H9 (cell line): ENCODE measurements around the gene CCN5. TPM values are rescaled to one million over a fixed set of nuclear protein-coding genes. Genes with fewer than 3 reads are reported as not detected.

Experiments
- DNase-seq: peaks from one replicate; pipeline ENCODE4 v3.0.0-alpha.2; 2017
- H2AFZ ChIP-seq: one replicate; pipeline ENCODE4 v1.6.1; 2013; ENCODE audit warnings: mild to moderate bottlenecking, low read length, control low read depth, moderate library complexity
- H2AK5ac ChIP-seq: 2 replicates; pipeline ENCODE4 v1.6.1; 2013; ENCODE audit warnings: low read length, control low read depth, mixed read lengths; ENCODE audit not compliant: insufficient read length
- H2BK120ac ChIP-seq: one replicate; pipeline ENCODE4 v1.6.1; 2013; ENCODE audit warnings: low read depth, mild to moderate bottlenecking, low read length, control low read depth, inconsistent platforms; ENCODE audit not compliant: poor library complexity, severe bottlenecking
- H2BK12ac ChIP-seq: 2 replicates; pipeline ENCODE4 v1.6.1; 2013; ENCODE audit warnings: low read length, control low read depth, mixed read lengths, low read depth; ENCODE audit not compliant: insufficient read length
- H2BK15ac ChIP-seq: 2 replicates; pipeline ENCODE4 v1.6.1; 2013; ENCODE audit warnings: low read depth, low read length, control low read depth
- H2BK20ac ChIP-seq: one replicate; pipeline ENCODE4 v1.6.1; 2013; ENCODE audit warnings: low read depth, mild to moderate bottlenecking, low read length, control low read depth, inconsistent platforms; ENCODE audit not compliant: poor library complexity, severe bottlenecking
- H2BK5ac ChIP-seq: 2 replicates; pipeline ENCODE4 v1.6.1; 2013; ENCODE audit warnings: low read length, control low read depth, mixed read lengths; ENCODE audit not compliant: insufficient read length
- H3K14ac ChIP-seq: 2 replicates; pipeline ENCODE4 v1.6.1; 2013; ENCODE audit warnings: low read length, control low read depth; ENCODE audit not compliant: insufficient read depth
- H3K18ac ChIP-seq: 2 replicates; pipeline ENCODE4 v1.6.1; 2013; ENCODE audit warnings: low read depth, mild to moderate bottlenecking, mixed read lengths, low read length, control low read depth; ENCODE audit not compliant: insufficient read length
- H3K23ac ChIP-seq: 2 replicates; pipeline ENCODE4 v1.6.1; 2013; ENCODE audit warnings: low read length, control low read depth, mixed read lengths, low read depth; ENCODE audit not compliant: insufficient read length
- H3K23me2 ChIP-seq: 2 replicates; pipeline ENCODE4 v1.6.1; 2013; ENCODE audit warnings: low read depth, mild to moderate bottlenecking, mixed read lengths, low read length, control low read depth; ENCODE audit not compliant: insufficient read length, poor library complexity, severe bottlenecking
- H3K27ac ChIP-seq: 2 replicates; pipeline ENCODE4 v1.5.1; 2013; ENCODE audit warnings: low read length, control low read depth, mixed read lengths, low read depth; ENCODE audit not compliant: insufficient read length
- H3K27me3 ChIP-seq: 2 replicates; pipeline ENCODE4 v1.6.1; 2013; ENCODE audit warnings: low read length, control low read depth, inconsistent platforms; ENCODE audit not compliant: insufficient read depth
- H3K4ac ChIP-seq: 2 replicates; pipeline ENCODE4 v1.6.1; 2013; ENCODE audit warnings: low read depth, mild to moderate bottlenecking, control low read depth, inconsistent platforms, low read length, moderate library complexity
- H3K4me1 ChIP-seq: 2 replicates; pipeline ENCODE4 v1.6.1; 2013; ENCODE audit warnings: low read length, control low read depth, inconsistent platforms; ENCODE audit not compliant: insufficient read depth
- H3K4me2 ChIP-seq: 2 replicates; pipeline ENCODE4 v1.6.1; 2013; ENCODE audit warnings: low read length, control low read depth, mixed read lengths; ENCODE audit not compliant: insufficient read length, insufficient read depth
- H3K56ac ChIP-seq: 2 replicates; pipeline ENCODE4 v1.6.1; 2013; ENCODE audit warnings: low read depth, mild to moderate bottlenecking, mixed read lengths, low read length, control low read depth; ENCODE audit not compliant: insufficient read length
- H3K79me1 ChIP-seq: 2 replicates; pipeline ENCODE4 v1.6.1; 2013; ENCODE audit warnings: low read depth, mild to moderate bottlenecking, moderate library complexity, low read length, control low read depth, inconsistent platforms; ENCODE audit not compliant: insufficient read depth, poor library complexity, severe bottlenecking
- H3K79me2 ChIP-seq: 2 replicates; pipeline ENCODE4 v1.6.1; 2013; ENCODE audit warnings: low read length, control low read depth, inconsistent platforms; ENCODE audit not compliant: insufficient read depth
- H3K9ac ChIP-seq: 2 replicates; pipeline ENCODE4 v1.6.1; 2013; ENCODE audit warnings: low read length, control low read depth, mixed read lengths; ENCODE audit not compliant: insufficient read length; ENCODE audit errors: extremely low read depth
- H3K9me3 ChIP-seq: one replicate; pipeline ENCODE4 v1.6.1; 2013; ENCODE audit warnings: low read depth, low read length, inconsistent platforms; ENCODE audit not compliant: control insufficient read depth
- H3T11ph ChIP-seq: one replicate; pipeline ENCODE4 v1.6.1; 2013; ENCODE audit warnings: mild to moderate bottlenecking, low read length, control low read depth, inconsistent platforms
- H4K20me1 ChIP-seq: one replicate; pipeline ENCODE4 v1.6.1; 2013; ENCODE audit not compliant: control insufficient read depth, insufficient read length, insufficient read depth
- H4K5ac ChIP-seq: 2 replicates; pipeline ENCODE4 v1.6.1; 2013; ENCODE audit warnings: low read depth, mild to moderate bottlenecking, mixed read lengths, low read length, control low read depth; ENCODE audit not compliant: insufficient read length
- H4K8ac ChIP-seq: replicated peaks from 2 replicates; pipeline ENCODE4 v1.6.1; 2013; ENCODE audit warnings: low read length, control low read depth, mixed read lengths, low read depth; ENCODE audit not compliant: insufficient read length
- H4K91ac ChIP-seq: 2 replicates; pipeline ENCODE4 v1.6.1; 2013; ENCODE audit warnings: low read depth, mild to moderate bottlenecking, moderate library complexity, mixed read lengths, low read length, control low read depth; ENCODE audit not compliant: insufficient read length
- H3K27ac Mint-ChIP-seq, 3 experiments: 2 replicates in 2 of 3; 3 replicates in 1 of 3; pipeline ENCODE4 v1.8.0; 2020 to 2021; ENCODE audit warnings: mixed read lengths in 3 of 3, mild to moderate bottlenecking in 1 of 3, moderate library complexity in 1 of 3
- H3K27me3 Mint-ChIP-seq: 2 replicates; pipeline ENCODE4 v1.8.0; 2021; ENCODE audit warnings: low read depth, mild to moderate bottlenecking, moderate library complexity, mixed read lengths
- H3K36me3 Mint-ChIP-seq, 3 experiments: 2 replicates in 2 of 3; 3 replicates in 1 of 3; pipeline ENCODE4 v1.8.0; 2020 to 2021; ENCODE audit warnings: low read depth in 3 of 3, mixed read lengths in 3 of 3; ENCODE audit not compliant: insufficient read depth in 1 of 3
- H3K4me1 Mint-ChIP-seq, 2 experiments: 2 replicates each; pipeline ENCODE4 v1.8.0; 2020; ENCODE audit warnings: mixed read lengths in 2 of 2
- H3K4me3 Mint-ChIP-seq, 2 experiments: 2 replicates in 1 of 2; 3 replicates in 1 of 2; pipeline ENCODE4 v1.8.0; 2020 to 2021; ENCODE audit warnings: mild to moderate bottlenecking in 2 of 2, mixed read lengths in 2 of 2, moderate library complexity in 1 of 2
- H3K9me3 Mint-ChIP-seq, 2 experiments: 2 replicates in 1 of 2; 3 replicates in 1 of 2; pipeline ENCODE4 v1.8.0; 2020; ENCODE audit warnings: mild to moderate bottlenecking in 2 of 2, mixed read lengths in 2 of 2, moderate library complexity in 1 of 2
- WGBS: extraction: QIAGEN DNeasy Blood & Tissue Kit; methylation state at CpG from one replicate; pipeline ENCODE4 v1.1.7; 2013; ENCODE audit warnings: missing lambda C conversion rate, low lambda C conversion rate, mixed read lengths; ENCODE audit not compliant: insufficient read length; ENCODE audit errors: extremely low coverage; 5-methylcytosine and 5-hydroxymethylcytosine counted together
- total RNA-seq: library from RNA; stranded (reverse); gene quantifications from 2 replicates; pipeline ENCODE4 v1.2.1, GENCODE V29; 2021
- TF ChIP-seq, protein P1 (sequence below): fragments of 200-600 bp; sonication (generic); conservative IDR thresholded peaks from 3 replicates; pipeline ENCODE4 v1.8.0; 2021; ENCODE audit warnings: antibody characterized with exemption, mild to moderate bottlenecking

The CCN5 gene
- total RNA-seq, 1 experiment from 2014 or later, result not detected

DNA sequence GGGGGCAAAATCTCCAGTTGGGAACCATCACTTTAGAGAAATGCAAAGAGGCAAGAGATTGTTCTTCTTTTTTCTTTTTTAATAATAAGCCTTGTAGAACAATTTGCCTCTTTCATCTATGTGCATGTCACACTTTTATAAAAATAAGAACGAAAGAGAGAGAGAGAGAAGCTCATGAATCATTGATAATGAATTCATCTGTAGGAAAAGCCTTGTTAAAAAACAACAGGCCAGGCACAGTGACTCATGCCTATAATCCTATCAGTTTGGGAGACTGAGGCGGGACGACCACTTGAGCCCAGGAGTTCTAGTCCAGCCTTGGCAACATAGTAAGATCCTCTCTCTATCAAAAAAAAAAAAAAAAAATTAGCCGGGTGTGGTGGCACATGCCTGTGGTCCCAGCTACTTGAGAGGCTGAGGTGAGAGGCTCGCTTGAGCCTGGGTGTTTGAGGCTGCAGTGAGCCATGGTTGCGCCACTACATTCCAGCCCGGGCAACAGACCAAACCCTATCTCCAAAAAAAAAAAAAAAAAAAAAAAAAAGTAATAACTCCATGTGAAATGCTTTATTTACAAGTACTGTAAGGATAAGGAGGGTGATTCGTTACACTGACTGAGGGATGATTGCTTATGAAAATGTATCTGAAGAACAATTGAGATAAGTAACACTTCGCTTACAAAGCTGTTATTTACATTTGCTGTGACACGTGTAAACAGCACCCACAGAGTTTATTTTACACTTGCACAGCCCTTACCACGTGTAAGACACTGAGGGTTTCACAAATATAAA lies 6.0 kb downstream of the CCN5 start:
- H4K8ac ChIP-seq, result no peak overlapping the region
- H2BK20ac ChIP-seq, result no peak overlapping the region
- no peak overlapping the region for H3K14ac ChIP-seq
- no peaks in the 10 kb centered on the region for H3K27me3 Mint-ChIP-seq
- H2AFZ ChIP-seq, result no peak overlapping the region
- H2BK15ac ChIP-seq, result no peak overlapping the region
- no peak for DNase-seq
- H4K91ac ChIP-seq, result no peak overlapping the region
- no peak overlapping the region for H4K5ac ChIP-seq
- no peak overlapping the region for H3K4me3 Mint-ChIP-seq
- H3K9me3 Mint-ChIP-seq, result no peaks in the 10 kb centered on the region
- H2BK5ac ChIP-seq, result no peak overlapping the region
- no CpG with 5 or more reads among the region's 11 CpGs for WGBS
- H3K79me2 ChIP-seq, result no peaks in the 10 kb centered on the region
- no peak overlapping the region for H3T11ph ChIP-seq
- H3K23ac ChIP-seq, result no peak overlapping the region
- no peaks in the 10 kb centered on the region for H3K27me3 ChIP-seq
- no peak overlapping the region for H3K56ac ChIP-seq
- no peaks in the 10 kb centered on the region for H4K20me1 ChIP-seq
- no peaks in the 10 kb centered on the region for H3K4me1 ChIP-seq
- no peak overlapping the region for H3K18ac ChIP-seq
- H3K9me3 ChIP-seq, result no peaks in the 10 kb centered on the region
- no peak overlapping the region for H2BK120ac ChIP-seq
- H2AK5ac ChIP-seq, result no peak overlapping the region
- H3K4me2 ChIP-seq, result no peak overlapping the region
- no peak overlapping the region for H2BK12ac ChIP-seq
- no peaks in the 10 kb centered on the region for H3K36me3 Mint-ChIP-seq
- no peak overlapping the region for H3K9ac ChIP-seq
- no peak overlapping the region for H3K4ac ChIP-seq
- no peaks in the 10 kb centered on the region for H3K79me1 ChIP-seq
- H3K23me2 ChIP-seq, result no peaks in the 10 kb centered on the region
- TF ChIP-seq, protein P1, sequence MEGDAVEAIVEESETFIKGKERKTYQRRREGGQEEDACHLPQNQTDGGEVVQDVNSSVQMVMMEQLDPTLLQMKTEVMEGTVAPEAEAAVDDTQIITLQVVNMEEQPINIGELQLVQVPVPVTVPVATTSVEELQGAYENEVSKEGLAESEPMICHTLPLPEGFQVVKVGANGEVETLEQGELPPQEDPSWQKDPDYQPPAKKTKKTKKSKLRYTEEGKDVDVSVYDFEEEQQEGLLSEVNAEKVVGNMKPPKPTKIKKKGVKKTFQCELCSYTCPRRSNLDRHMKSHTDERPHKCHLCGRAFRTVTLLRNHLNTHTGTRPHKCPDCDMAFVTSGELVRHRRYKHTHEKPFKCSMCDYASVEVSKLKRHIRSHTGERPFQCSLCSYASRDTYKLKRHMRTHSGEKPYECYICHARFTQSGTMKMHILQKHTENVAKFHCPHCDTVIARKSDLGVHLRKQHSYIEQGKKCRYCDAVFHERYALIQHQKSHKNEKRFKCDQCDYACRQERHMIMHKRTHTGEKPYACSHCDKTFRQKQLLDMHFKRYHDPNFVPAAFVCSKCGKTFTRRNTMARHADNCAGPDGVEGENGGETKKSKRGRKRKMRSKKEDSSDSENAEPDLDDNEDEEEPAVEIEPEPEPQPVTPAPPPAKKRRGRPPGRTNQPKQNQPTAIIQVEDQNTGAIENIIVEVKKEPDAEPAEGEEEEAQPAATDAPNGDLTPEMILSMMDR, result no peak
- peaks cover 3 to 5% of the 10 kb centered on the region in 2 experiments for H3K4me1 Mint-ChIP-seq
- H3K27ac Mint-ChIP-seq, result peak overlapping the region in 1 of 3 experiments; percentile 79; a peak in 1 of 7 replicates
- no peak overlapping the region for H3K27ac ChIP-seq
